GM12878 (cell line): ENCODE measurements around the gene CELSR1. TPM values are rescaled to one million over a fixed set of nuclear protein-coding genes. Genes with fewer than 3 reads are reported as not detected.

ENCODE experiments used
- ATAC-seq: fragments of 200-7000 bp; cut with Tn5 transposase; 3 replicates; pipeline ENCODE4 v1.9.1; 2020; ENCODE audit warnings: mild to moderate bottlenecking, moderate library complexity
- BruUV-seq: library from RNA; stranded (reverse); fragments of 400-500 nt; replicated peaks from 2 replicates; lab custom pipeline; 2021; lab: Mats Ljungman, UMichigan
- CTCF ChIA-PET: fragments of 300-600 bp; sonication (Branson Sonifier 250); formaldehyde crosslinking; extraction: SDS; loops from one replicate; lab custom pipeline; 2021; ENCODE audit warnings: inconsistent platforms; lab: Yijun Ruan, JAX
- POLR2A ChIA-PET: fragments of 350-600 bp; formaldehyde crosslinking; extraction: SDS; loops from one replicate; lab custom pipeline; 2021; ENCODE audit warnings: inconsistent platforms; lab: Charles Lee
- RAD21 ChIA-PET: fragments of 300-600 bp; sonication (Branson Sonifier 250); formaldehyde crosslinking; loops from one replicate; lab custom pipeline; 2023; ENCODE audit warnings: antibody characterized with exemption; ENCODE audit not compliant: unreplicated experiment; lab: Charles Lee
- SMC1A ChIA-PET: fragments of 300-600 bp; sonication (Branson Sonifier 250); formaldehyde crosslinking; loops from one replicate; lab custom pipeline; 2023; ENCODE audit not compliant: unreplicated experiment, uncharacterized antibody; lab: Charles Lee
- DNase-seq: peaks from one replicate; pipeline ENCODE4 v3.0.0-alpha.2; 2011; ENCODE audit warnings: low read depth, low spot score
- FAIRE-seq: peaks from 3 replicates; lab custom pipeline; 2011; peaks lifted over from hg19 to GRCh38; lab: Jason Lieb, UNC
- H2AFZ ChIP-seq: 2 replicates; pipeline ENCODE4 v1.6.0; 2011; ENCODE audit warnings: low read depth, low read length, control low read depth; ENCODE audit not compliant: control insufficient read depth
- H3K27ac ChIP-seq: 2 replicates; pipeline ENCODE4 v1.5.1; 2011; ENCODE audit warnings: control low read depth; ENCODE audit not compliant: control insufficient read depth, insufficient read depth
- H3K27me3 ChIP-seq, 2 experiments: replicated peaks in 1 of 2; 2 replicates each; pipeline versions ENCODE4 v1.6.0 to v1.6.1; 2011; ENCODE audit warnings: low read length in 1 of 2; ENCODE audit not compliant: control insufficient read depth in 2 of 2, insufficient read depth in 2 of 2
- H3K36me3 ChIP-seq, 2 experiments: 2 replicates each; pipeline ENCODE4 v1.5.1; 2011; ENCODE audit warnings: low read length in 1 of 2; ENCODE audit not compliant: control insufficient read depth in 2 of 2, insufficient read depth in 2 of 2
- H3K4me1 ChIP-seq: 2 replicates; pipeline ENCODE4 v1.6.1; 2011; ENCODE audit warnings: mild to moderate bottlenecking, low read length, moderate library complexity, mixed read lengths; ENCODE audit not compliant: control insufficient read depth, insufficient read depth
- H3K4me2 ChIP-seq: 2 replicates; pipeline ENCODE4 v1.6.0; 2011; ENCODE audit warnings: control low read depth; ENCODE audit not compliant: control insufficient read depth, insufficient read depth
- H3K4me3 ChIP-seq: fragments of 200-600 bp; sonication (generic); 2 replicates; pipeline ENCODE4 v1.5.1; 2016
- H3K79me2 ChIP-seq: 2 replicates; pipeline ENCODE4 v1.6.0; 2011; ENCODE audit warnings: low read length; ENCODE audit not compliant: control insufficient read depth, insufficient read depth
- H3K9ac ChIP-seq: 2 replicates; pipeline ENCODE4 v1.8.0; 2011; ENCODE audit warnings: low read length, control low read depth, mixed read lengths; ENCODE audit not compliant: control insufficient read depth, insufficient read depth
- H3K9me3 ChIP-seq: replicated peaks from 3 replicates; pipeline ENCODE4 v1.5.1; 2011; ENCODE audit warnings: mild to moderate bottlenecking, low read length; ENCODE audit not compliant: control insufficient read depth, insufficient read depth
- H4K20me1 ChIP-seq: 2 replicates; pipeline ENCODE4 v1.6.0; 2011; ENCODE audit not compliant: control insufficient read depth, insufficient read depth
- CBX5 ChIP-seq: sonication (generic); IDR thresholded peaks from 2 replicates; pipeline ENCODE4 v1.6.1; 2016; ENCODE audit warnings: low read depth, moderate library complexity, mild to moderate bottlenecking, inconsistent platforms
- HDAC2 ChIP-seq: fragments of 200-600 bp; sonication (generic); IDR thresholded peaks from 2 replicates; pipeline ENCODE4 v1.6.1; 2017
- HDGF ChIP-seq: fragments of 450-650 bp; IDR thresholded peaks from 2 replicates; pipeline ENCODE4 v1.6.1; 2016; ENCODE audit warnings: antibody characterized with exemption
- NFIC ChIP-seq: IDR thresholded peaks from 2 replicates; pipeline ENCODE4 v1.6.1; 2012; ENCODE audit warnings: low read depth, mild to moderate bottlenecking, inconsistent platforms, low read length, moderate library complexity
- NR2C1 ChIP-seq: fragments of 450-650 bp; IDR thresholded peaks from 2 replicates; pipeline ENCODE4 v1.6.1; 2017; ENCODE audit warnings: antibody characterized with exemption, mild to moderate bottlenecking, moderate library complexity
- SMAD5 ChIP-seq: IDR thresholded peaks from 2 replicates; pipeline ENCODE4 v1.6.1; 2016; ENCODE audit warnings: antibody characterized with exemption, low read depth
- SREBF1 ChIP-seq: IDR thresholded peaks from 2 replicates; pipeline ENCODE4 v1.6.1; 2012; ENCODE audit warnings: mild to moderate bottlenecking, low read length
- SUPT20H ChIP-seq: IDR thresholded peaks from 2 replicates; pipeline ENCODE4 v1.6.1; 2011; ENCODE audit warnings: low read depth, mild to moderate bottlenecking, low read length, moderate library complexity, borderline replicate concordance; ENCODE audit not compliant: control insufficient read depth
- TBL1XR1 ChIP-seq: IDR thresholded peaks from 2 replicates; pipeline ENCODE4 v1.6.1; 2012; ENCODE audit warnings: low read depth, low read length, improper control_type of control experiment
- WRNIP1 ChIP-seq: IDR thresholded peaks from 2 replicates; pipeline ENCODE4 v1.6.1; 2011; ENCODE audit warnings: low read depth, low read length, improper control_type of control experiment, borderline replicate concordance
- WGBS: methylation state at CpG from one replicate; pipeline ENCODE4 v1.1.6; 2016; ENCODE audit warnings: low lambda C conversion rate; ENCODE audit not compliant: insufficient replicate concordance, insufficient coverage; ENCODE audit errors: missing lambda C conversion rate; 5-methylcytosine and 5-hydroxymethylcytosine counted together
- in situ Hi-C: fragments of 300-500 bp; cut with MboI; formaldehyde crosslinking; loops from 9 replicates; pipeline ENCODE4 v1.14.3; 2018; ENCODE audit warnings: mixed read lengths
- intact Hi-C: fragments of 100-400 bp; cut with micrococcal nuclease; formaldehyde crosslinking; loops from one replicate; pipeline ENCODE4 v1.14.2; 2022; ENCODE audit not compliant: unreplicated experiment
- polyA plus RNA-seq, 11 experiments: library from polyadenylated mRNA; depleted of rRNA in 4 of 11; unstranded in 6 of 11; stranded (reverse) in 5 of 11; fragments of >200 nt; fragmentation: Nextera tagmentation in 4 of 11; fragmentation: Illumina TruSeq in 1 of 11; extraction: Ambion mirVana in 4 of 11; extraction: Trizol in 1 of 11; gene quantifications; 1 replicate in 1 of 11; 2 replicates in 10 of 11; pipeline versions ENCODE4 v1.2.1 to v1.2.3, GENCODE V29; 2011 to 2016; ENCODE audit warnings: inconsistent platforms in 2 of 11, missing spikeins in 2 of 11, low read depth in 1 of 11
- total RNA-seq, 4 experiments: library from RNA; depleted of rRNA in 3 of 4; stranded (reverse); fragments of >200 nt in 3 of 4; fragmentation: Illumina TruSeq in 1 of 4; extraction: Trizol in 1 of 4; gene quantifications; 2 replicates each; pipeline versions ENCODE4 v1.2.1 to v1.2.3, GENCODE V29; 2013 to 2021
- TF ChIP-seq, protein P1 (sequence below): IDR thresholded peaks from 2 replicates; pipeline ENCODE4 v1.6.1; 2011; ENCODE audit warnings: borderline replicate concordance, low read depth, mild to moderate bottlenecking, moderate library complexity, mixed read lengths, low read length; ENCODE audit not compliant: insufficient read depth; ENCODE audit errors: extremely low read length
- TF ChIP-seq, protein P2 (sequence below): IDR thresholded peaks from 2 replicates; pipeline ENCODE4 v1.6.1; 2012; ENCODE audit warnings: low read depth, low read length, improper control_type of control experiment
- TF ChIP-seq, protein P3 (sequence below): IDR thresholded peaks from 2 replicates; pipeline ENCODE4 v1.6.1; 2011; ENCODE audit warnings: borderline replicate concordance, low read depth, mild to moderate bottlenecking, moderate library complexity, low read length; ENCODE audit not compliant: insufficient read depth, poor library complexity, severe bottlenecking

Gene CELSR1
- total and polyA plus RNA-seq, 10 of the 15 experiments (the other 5 are each of a cell fraction or from before 2014, with no cell fraction given) = 0.05 to 1.7 (median 0.35) TPM; not detected in 2

GRCh38 chr22:46512039-46512370 is 25.4 kb downstream of the CELSR1 start:
- FAIRE-seq = no peak
- in situ Hi-C loops (no loop called here), intact Hi-C loops (no loop called here)
- Histone ChIP-seq H2AFZ (no peak overlapping the region), H4K20me1 (no peaks in the 10 kb centered on the region), H3K27me3 (no peaks in the 10 kb centered on the region), H3K4me2 (no peak overlapping the region), H3K79me2 (no peaks in the 10 kb centered on the region), H3K9me3 (no peaks in the 10 kb centered on the region), H3K9ac (no peak overlapping the region), H3K27ac (no peak overlapping the region), H3K36me3 (no peaks in the 10 kb centered on the region), H3K4me1 (no peaks in the 10 kb centered on the region), H3K4me3 (no peak overlapping the region)
- CTCF ChIA-PET = no interaction called here
- TF ChIP-seq SMAD5 = no peak
- TF ChIP-seq, protein P1, sequence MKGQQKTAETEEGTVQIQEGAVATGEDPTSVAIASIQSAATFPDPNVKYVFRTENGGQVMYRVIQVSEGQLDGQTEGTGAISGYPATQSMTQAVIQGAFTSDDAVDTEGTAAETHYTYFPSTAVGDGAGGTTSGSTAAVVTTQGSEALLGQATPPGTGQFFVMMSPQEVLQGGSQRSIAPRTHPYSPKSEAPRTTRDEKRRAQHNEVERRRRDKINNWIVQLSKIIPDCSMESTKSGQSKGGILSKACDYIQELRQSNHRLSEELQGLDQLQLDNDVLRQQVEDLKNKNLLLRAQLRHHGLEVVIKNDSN = no peak
- TF ChIP-seq WRNIP1 = no peak
- no peak for TF ChIP-seq HDAC2
- no peak for TF ChIP-seq TBL1XR1
- TF ChIP-seq SUPT20H = no peak
- no peak for TF ChIP-seq SREBF1
- TF ChIP-seq CBX5 = no peak
- TF ChIP-seq, protein P2, sequence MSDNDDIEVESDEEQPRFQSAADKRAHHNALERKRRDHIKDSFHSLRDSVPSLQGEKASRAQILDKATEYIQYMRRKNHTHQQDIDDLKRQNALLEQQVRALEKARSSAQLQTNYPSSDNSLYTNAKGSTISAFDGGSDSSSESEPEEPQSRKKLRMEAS = no peak
- no peak for TF ChIP-seq HDGF
- no peak for TF ChIP-seq NFIC
- TF ChIP-seq NR2C1 = no peak
- TF ChIP-seq, protein P3, sequence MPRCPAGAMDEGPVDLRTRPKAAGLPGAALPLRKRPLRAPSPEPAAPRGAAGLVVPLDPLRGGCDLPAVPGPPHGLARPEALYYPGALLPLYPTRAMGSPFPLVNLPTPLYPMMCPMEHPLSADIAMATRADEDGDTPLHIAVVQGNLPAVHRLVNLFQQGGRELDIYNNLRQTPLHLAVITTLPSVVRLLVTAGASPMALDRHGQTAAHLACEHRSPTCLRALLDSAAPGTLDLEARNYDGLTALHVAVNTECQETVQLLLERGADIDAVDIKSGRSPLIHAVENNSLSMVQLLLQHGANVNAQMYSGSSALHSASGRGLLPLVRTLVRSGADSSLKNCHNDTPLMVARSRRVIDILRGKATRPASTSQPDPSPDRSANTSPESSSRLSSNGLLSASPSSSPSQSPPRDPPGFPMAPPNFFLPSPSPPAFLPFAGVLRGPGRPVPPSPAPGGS = no peak
- whole genome bisulfite sequencing = 37% methylated on average over 11 of the region's 11 CpGs
- RAD21 ChIA-PET = no interaction called here
- ATAC-seq = no peak
- SMC1A ChIA-PET = no interaction called here
- POLR2A ChIA-PET = no interaction called here
- DNase-seq = no peak
- BruUV-seq = no TSS peak
